H1 (cell line): ENCODE measurements around the gene LGALSL.

Experiments used
- CHD2 ChIP-seq: IDR thresholded peaks from 2 replicates; pipeline ENCODE4 v1.6.1; 2012; ENCODE audit warnings: low read length, improper control_type of control experiment
- EGR1 ChIP-seq: IDR thresholded peaks from 2 replicates; pipeline ENCODE4 v1.6.1; 2011; ENCODE audit warnings: low read depth, low read length, borderline replicate concordance
- EZH2 ChIP-seq: fragments of 200-600 bp; sonication (generic); IDR thresholded peaks from 2 replicates; pipeline ENCODE4 v1.7.1; 2012; ENCODE audit warnings: low read depth, mild to moderate bottlenecking, moderate library complexity, low read length, inconsistent platforms; ENCODE audit not compliant: severe bottlenecking
- FOSL1 ChIP-seq: IDR thresholded peaks from 2 replicates; pipeline ENCODE4 v1.6.1; 2011; ENCODE audit warnings: mild to moderate bottlenecking, low read depth, low read length, moderate library complexity; ENCODE audit not compliant: insufficient read depth
- KDM5A ChIP-seq: fragments of 200-600 bp; IDR thresholded peaks from 2 replicates; pipeline ENCODE4 v1.7.1; 2012; ENCODE audit warnings: mild to moderate bottlenecking, low read length, inconsistent platforms, mixed read lengths
- POLR2A ChIP-seq, 2 experiments: IDR thresholded peaks; 1 replicate in 1 of 2; 2 replicates in 1 of 2; pipeline ENCODE4 v1.6.1; 2011; ENCODE audit warnings: low read depth in 2 of 2, low read length in 2 of 2, mild to moderate bottlenecking in 2 of 2; ENCODE audit errors: control extremely low read depth in 1 of 2
- POLR2AphosphoS5 ChIP-seq: IDR thresholded peaks from 2 replicates; pipeline ENCODE4 v1.6.1; 2011; ENCODE audit warnings: low read depth, low read length
- RAD21 ChIP-seq, 2 experiments: IDR thresholded peaks in 1 of 2; conservative IDR thresholded peaks in 1 of 2; 2 replicates each; pipeline ENCODE4 v1.6.1; 2011; ENCODE audit warnings: low read depth in 2 of 2, low read length in 2 of 2, improper control_type of control experiment in 1 of 2, inconsistent platforms in 1 of 2, mild to moderate bottlenecking in 1 of 2, moderate library complexity in 1 of 2
- RNF2 ChIP-seq: fragments of 200-900, 300-1000 bp; sonication (generic); IDR thresholded peaks from 2 replicates; pipeline ENCODE4 v1.7.1; 2016; ENCODE audit warnings: borderline replicate concordance, low read depth, mild to moderate bottlenecking, antibody characterized with exemption, low read length; ENCODE audit not compliant: poor library complexity, severe bottlenecking; ENCODE audit errors: missing control alignments
- SIX5 ChIP-seq: IDR thresholded peaks from 2 replicates; pipeline ENCODE4 v1.6.1; 2011; ENCODE audit warnings: mild to moderate bottlenecking, low read depth, low read length
- SP4 ChIP-seq: IDR thresholded peaks from 2 replicates; pipeline ENCODE4 v1.6.1; 2012; ENCODE audit warnings: low read length, inconsistent platforms
- TAF1 ChIP-seq: IDR thresholded peaks from 2 replicates; pipeline ENCODE4 v1.6.1; 2011; ENCODE audit warnings: mild to moderate bottlenecking, low read depth, low read length
- TF ChIP-seq, protein P1 (sequence below), 3 experiments: IDR thresholded peaks; 1 replicate in 2 of 3; 2 replicates in 1 of 3; pipeline versions ENCODE4 v1.5.1 to v1.6.1; 2011; ENCODE audit warnings: low read length in 3 of 3, mild to moderate bottlenecking in 3 of 3, inconsistent platforms in 2 of 3, low read depth in 1 of 3, moderate library complexity in 1 of 3; ENCODE audit not compliant: insufficient read depth in 1 of 3; ENCODE audit errors: control extremely low read depth in 1 of 3
- TF ChIP-seq, protein P2 (sequence below): IDR thresholded peaks from 2 replicates; pipeline ENCODE4 v1.6.1; 2012; ENCODE audit warnings: inconsistent platforms

DNA sequence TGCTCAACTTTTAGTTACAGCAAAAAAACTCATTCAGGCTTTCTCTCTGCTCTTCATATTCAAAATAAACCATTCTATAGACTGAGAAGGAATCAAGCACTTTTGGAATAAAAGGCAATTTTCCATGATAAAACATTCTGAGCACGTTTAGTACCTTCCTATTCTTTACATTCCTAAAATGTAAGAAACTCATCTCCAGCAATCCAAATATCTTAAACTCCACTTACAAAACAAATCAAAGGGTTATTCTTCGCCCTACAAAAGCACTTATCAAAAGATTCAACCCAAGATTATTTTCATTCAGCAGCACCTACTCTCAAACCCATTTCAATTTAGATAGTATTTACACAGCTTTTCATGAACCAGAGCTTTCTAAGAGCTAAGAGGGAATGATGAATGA lies 2.9 kb upstream of the LGALSL start:
- TF ChIP-seq FOSL1 = no peak
- no peak for TF ChIP-seq RAD21 (IDR thresholded peaks at IDR 0.05 in 1 of 2, conservative IDR thresholded peaks at IDR 0.05 in 1 of 2; ENCODE audit: low read depth in 2 of 2, low read length in 2 of 2)
- no peak for TF ChIP-seq POLR2A (IDR thresholded peaks at IDR 0.05; ENCODE audit: control extremely low read depth in 1 of 2, low read depth in 2 of 2, low read length in 2 of 2)
- no peak for TF ChIP-seq POLR2AphosphoS5
- TF ChIP-seq, protein P1, sequence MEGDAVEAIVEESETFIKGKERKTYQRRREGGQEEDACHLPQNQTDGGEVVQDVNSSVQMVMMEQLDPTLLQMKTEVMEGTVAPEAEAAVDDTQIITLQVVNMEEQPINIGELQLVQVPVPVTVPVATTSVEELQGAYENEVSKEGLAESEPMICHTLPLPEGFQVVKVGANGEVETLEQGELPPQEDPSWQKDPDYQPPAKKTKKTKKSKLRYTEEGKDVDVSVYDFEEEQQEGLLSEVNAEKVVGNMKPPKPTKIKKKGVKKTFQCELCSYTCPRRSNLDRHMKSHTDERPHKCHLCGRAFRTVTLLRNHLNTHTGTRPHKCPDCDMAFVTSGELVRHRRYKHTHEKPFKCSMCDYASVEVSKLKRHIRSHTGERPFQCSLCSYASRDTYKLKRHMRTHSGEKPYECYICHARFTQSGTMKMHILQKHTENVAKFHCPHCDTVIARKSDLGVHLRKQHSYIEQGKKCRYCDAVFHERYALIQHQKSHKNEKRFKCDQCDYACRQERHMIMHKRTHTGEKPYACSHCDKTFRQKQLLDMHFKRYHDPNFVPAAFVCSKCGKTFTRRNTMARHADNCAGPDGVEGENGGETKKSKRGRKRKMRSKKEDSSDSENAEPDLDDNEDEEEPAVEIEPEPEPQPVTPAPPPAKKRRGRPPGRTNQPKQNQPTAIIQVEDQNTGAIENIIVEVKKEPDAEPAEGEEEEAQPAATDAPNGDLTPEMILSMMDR (IDR thresholded peaks at IDR 0.05; ENCODE audit: control extremely low read depth in 1 of 3, insufficient read depth in 1 of 3, low read depth in 1 of 3, low read length in 3 of 3) = no peak
- TF ChIP-seq, protein P2, sequence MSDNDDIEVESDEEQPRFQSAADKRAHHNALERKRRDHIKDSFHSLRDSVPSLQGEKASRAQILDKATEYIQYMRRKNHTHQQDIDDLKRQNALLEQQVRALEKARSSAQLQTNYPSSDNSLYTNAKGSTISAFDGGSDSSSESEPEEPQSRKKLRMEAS = no peak
- TF ChIP-seq EGR1 = no peak
- no peak for TF ChIP-seq KDM5A
- TF ChIP-seq SP4 = no peak
- no peak for TF ChIP-seq EZH2
- no peak for TF ChIP-seq RNF2
- no peak for TF ChIP-seq TAF1
- no peak for TF ChIP-seq CHD2
- TF ChIP-seq SIX5 = no peak
